HG02623 (cell line): ENCODE measurements around the gene SHB.

Experiments
- ATAC-seq: cut with Tn5 transposase; IDR thresholded peaks from one replicate; pipeline ENCODE4 v1.9.1; 2021; ENCODE audit warnings: moderate library complexity; ENCODE audit not compliant: unreplicated experiment

The SHB gene, protein sequence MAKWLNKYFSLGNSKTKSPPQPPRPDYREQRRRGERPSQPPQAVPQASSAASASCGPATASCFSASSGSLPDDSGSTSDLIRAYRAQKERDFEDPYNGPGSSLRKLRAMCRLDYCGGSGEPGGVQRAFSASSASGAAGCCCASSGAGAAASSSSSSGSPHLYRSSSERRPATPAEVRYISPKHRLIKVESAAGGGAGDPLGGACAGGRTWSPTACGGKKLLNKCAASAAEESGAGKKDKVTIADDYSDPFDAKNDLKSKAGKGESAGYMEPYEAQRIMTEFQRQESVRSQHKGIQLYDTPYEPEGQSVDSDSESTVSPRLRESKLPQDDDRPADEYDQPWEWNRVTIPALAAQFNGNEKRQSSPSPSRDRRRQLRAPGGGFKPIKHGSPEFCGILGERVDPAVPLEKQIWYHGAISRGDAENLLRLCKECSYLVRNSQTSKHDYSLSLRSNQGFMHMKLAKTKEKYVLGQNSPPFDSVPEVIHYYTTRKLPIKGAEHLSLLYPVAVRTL

DNA sequence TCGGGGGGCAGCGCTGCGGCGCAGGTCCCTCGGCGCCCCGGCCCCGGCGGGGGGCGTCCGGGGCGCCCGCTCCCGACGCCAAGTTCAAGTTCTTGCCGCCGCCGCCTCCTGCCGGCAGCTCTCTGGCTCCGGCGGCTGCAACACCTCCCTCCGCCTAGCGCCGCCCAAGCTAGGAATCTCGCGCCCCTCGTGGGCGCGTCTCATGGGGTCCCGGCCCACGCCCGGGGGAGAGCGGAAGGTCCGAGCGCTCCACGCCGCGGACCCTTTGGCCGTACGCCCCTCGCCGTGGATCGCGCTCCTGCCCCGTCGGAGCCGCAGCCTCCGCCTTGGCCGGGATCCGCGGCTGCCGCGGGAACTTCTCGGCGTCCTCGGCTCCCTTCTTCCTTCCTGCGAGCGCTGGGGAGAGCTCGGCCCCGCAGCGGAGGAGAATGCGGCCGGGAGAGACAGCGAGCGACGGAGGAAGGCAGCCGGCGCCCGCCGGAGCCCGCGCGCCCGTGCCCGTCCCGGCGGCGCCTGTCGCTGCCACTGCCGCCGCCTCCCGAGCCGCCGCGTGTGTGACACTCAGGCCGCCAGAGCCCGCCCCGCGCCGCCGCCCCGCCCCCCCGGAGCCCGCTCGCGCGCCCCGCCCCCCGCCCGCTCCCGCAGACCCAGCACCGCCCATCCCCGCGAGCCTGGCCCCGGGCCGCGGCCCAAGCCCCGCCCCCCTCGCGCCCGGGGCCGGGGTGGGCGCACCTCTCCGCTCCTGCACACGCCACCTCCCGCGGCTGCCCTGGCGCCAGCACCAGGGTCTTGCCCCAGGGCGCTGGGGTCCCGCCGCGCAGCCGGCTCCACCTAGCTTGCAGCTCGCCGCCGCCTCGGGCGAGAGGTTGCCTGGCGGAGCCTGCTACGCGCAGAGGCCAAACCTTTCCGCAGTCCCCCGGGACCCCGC lies at the start of gene SHB:
Gene SHB, minus strand, starts transcription at position 527 of the 928 bp plus-strand sequence. CDS start 582 bp downstream, outside the sequence.
- peak; percentile 35 for ATAC-seq

DNA sequence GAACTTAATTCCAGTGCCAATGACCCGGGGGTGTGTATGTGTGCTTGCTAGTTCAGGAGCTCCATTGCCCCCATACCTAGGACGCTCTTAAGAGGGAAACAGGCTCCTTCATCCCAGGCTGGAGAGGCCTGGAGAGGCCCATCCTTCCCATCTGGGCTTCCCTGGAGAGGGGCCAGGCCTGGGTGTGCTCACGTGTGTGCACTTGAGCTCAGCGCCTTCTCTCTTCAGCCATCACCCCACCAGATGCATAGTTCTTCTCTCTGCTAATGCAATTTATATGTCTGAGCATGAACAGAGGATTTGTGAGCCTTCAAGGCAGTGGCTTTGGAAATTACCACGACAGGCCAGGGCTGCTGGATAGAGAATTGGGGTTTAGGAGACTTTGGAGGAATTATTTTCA lies 48.6 kb upstream of the SHB start:
- no peak for ATAC-seq

DNA sequence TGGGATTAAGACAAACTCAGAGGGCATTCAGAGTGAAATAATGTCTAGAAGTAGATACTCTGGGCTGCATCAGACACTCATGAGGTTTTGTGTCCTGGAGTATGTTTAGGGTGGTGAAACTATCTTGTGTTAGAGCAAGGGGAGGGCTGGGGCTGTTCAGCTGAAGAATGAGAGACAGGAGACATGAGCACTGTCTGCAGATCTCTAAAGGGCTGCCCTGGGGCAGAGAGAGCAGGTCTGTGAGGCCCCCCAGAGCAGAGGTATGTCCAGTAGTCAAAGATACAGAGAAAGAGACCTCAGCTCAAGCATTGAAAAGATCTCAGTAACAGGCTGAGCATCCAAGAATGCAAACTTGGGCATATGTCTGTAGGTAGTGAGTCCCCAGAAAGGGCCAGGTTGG lies 45.9 kb upstream of the SHB start:
- no peak for ATAC-seq

DNA sequence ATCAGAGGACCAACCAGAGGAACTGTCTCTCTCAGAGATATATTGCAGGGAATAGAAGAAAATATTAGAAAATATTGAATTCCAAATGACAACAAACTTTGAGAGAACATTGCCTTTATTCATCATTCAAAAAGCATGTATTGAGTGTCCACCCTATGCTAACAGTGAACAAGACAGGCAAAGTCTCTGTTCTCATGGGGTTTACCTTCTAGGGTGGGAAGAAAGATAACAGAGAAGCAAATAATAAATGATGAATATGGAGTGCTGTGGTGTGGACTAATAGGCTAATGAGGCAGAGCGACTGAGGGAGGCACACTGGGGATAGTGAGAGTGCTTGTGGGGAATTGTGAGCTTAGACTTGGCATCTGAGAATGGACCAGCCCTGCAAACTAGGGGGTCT lies 43.4 kb upstream of the SHB start:
- no peak for ATAC-seq

DNA sequence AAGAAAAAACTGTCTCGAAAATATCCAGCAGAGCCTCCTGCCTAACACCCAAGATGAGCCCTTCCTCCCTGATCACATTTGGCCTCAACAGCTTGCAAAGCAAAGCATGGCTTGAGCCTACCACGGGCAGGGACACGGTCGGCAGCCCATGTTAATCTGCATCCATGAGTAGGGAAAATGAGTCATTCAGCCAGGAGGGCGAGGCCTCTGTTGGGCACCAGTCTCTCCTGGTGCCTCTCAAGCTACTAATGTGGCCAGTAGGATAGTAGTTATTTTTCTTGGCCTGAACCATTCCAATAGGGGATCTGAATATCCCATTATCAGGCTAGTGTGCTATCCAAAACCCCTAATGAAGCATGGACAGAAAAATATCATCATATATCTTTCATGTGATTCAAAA lies 43.0 kb upstream of the SHB start:
- no peak for ATAC-seq

DNA sequence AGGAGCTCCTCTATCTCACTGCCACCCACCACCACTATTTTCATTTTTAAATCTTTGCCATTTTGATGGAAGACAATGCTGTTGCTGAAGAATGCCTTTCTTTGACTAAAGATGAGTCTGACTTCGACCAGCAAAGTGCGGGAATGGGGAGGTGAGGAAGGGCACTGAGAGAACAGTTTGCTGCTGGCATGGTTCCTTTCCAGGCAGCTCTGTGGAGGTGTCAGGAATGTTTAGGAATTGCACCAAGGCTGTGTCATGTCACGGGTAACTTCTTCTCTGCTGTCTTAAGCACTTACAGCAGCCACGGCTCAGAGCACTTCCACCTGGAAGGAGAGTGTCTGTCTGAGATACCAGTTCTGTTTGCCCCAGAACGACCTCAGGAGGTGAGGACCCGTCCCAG lies 41.4 kb upstream of the SHB start:
- no peak for ATAC-seq

DNA sequence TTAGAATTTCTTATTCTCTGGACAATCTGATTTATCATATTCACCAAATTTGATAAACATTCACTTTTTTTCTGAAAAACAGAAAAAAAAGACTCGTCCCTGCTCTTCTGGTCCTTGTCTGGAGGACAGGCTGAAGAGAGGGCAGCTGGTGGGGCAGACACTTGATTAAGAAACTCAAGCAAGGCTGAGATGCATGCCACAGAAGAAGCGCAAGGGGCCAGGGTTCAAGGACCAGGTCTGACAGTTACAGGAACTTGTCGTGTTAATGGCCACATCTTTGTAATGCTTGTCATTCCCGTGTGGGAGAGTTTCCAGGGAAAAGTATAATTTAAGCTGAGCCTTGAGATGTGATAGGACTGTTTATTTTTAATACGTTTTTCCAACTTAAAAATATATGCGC lies 40.6 kb upstream of the SHB start:
- no peak for ATAC-seq

DNA sequence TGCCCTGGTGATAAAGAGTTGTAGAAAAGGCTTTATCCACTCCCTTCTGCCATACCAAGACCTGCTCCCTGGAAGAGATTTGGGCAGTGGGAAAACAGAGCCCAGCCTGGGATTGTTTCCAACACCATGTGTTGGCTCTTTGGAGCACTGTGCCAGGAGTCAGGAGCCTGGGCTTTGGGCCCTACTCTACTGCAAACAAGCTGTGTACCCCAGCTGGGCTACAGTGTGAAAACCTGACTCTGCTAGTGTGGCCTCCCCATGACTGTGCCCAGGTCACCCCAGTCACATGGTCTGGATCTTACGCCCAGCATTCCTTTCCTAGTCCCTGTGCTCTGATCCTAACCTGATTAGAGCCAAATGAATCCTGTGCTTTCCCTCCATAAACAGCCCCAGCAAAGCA lies 39.3 kb upstream of the SHB start:
- ATAC-seq, result no peak

DNA sequence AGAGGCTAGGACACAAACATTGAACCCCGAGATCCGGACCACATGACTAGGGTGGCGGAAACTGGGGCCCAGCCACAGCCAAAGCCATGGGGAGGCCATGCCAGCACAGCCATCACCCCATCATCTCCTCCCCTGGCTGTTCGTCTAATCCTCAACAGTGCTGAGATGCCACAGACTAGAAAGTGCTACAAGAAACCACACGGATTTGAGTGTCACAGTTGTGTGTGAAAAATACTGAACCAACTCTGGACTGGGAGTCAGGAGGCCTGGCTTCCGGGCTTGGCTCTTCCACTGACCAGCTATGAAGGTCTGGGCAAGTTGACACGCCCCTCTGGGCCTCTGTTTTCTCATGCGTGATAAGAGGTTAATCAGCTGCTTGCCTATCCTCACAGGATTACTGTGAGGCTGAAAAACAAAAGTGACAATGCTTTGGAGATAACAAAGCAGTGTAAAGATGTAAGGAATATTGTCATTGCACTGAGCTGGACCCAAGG lies 38.8 kb upstream of the SHB start:
- ATAC-seq, result no peak

DNA sequence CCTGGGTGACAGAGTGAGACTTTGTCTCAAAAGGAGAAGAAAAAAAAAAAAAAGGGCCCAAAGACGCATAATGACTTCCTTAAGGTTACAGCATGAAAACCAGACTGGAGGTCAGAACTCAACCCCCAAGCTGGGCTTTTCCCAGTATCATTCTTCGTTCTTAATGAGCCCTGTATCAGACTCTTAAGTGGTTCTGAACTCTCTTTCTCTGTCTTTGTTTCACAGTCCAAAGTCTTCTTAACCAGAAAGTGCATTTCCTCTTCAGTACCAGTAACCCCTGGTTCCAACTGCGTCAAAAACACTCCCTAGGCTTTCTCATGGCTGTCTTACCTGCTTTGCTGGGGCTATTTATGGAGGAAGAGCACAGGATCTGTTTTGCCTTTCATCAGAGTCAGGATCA lies 38.4 kb upstream of the SHB start:
- no peak for ATAC-seq

DNA sequence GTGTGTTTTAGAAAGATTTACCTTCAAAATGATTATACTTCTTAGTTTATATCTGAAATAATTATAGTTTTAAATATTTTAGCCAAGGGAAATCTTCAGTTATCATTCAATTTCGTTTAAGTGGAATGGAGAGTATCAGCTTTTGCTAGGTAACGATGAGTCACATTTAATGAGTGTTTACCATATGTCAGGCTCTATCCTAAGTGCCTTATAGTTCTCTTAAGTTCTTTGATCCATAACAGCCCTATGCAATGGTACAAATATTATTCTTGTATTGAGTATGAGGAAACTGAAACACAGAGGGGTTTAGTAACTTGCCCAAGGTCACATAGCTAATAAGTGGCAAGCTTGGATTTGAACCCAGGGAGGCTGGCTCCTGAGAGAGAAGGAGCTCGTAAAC lies 37.5 kb upstream of the SHB start:
- no peak for ATAC-seq

DNA sequence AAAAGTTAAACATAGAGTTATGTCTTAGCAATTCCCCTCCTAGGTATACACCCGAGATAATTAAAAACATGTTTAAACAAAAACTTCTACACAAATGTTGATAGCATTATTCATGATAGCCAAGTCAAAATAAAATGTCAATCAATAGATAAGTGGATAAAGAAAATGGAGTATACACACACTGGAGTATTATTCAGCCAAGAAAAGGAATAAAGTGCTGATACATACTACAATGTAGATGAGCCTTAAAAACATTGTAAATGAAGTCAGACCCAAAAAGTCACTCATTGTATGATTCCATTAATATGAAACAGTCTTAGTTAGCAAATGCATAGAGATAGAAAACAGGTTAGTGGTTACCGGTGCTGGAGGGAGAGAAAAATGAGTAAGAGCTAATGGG lies 34.3 kb upstream of the SHB start:
- ATAC-seq, result no peak

DNA sequence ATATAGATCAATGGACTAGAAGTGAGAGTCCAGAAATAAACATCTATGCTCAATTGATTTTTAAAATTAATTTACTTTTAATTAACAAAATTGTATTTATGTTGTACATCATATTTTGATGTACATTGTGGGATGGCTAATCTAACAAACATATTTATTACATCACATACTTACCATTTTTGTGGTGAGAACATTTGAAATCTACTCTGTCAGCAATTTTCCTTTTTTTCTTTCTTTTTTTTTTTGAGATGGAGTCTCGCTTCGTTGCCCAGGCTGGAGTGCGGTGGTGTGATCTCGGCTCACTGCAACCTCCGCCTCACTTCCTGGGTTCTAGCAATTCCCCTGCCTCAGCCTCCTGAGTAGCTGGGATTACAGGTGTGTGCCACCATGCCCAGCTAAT lies 32.4 kb upstream of the SHB start:
- ATAC-seq, result no peak

DNA sequence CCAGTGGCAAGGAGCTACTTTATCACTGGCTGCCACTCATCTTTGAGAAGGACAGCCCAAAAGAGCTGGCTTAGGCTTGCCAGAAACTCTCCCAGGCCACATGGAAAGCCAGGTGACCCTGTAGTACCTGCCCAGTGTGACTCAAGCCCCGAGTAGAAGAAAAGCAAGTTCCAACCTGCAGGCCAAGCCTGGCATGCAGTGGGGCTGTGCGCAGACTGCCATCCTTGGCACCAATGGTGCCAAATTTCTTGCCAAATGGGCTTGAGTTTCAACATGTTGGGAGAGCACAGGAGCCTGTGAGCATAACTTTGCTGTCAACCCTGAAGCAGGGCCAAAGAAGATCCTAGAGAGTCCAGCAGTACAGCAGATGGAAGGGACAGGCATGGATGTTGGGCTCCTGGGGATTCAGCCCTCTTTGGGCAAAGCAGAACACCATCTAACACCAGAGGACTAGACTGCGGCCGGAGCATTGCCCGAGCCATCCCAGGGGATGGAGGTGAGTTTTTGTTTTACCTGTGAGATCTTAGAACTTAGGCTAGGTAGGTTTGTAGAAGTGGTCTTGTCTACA lies 27.3 kb upstream of the SHB start:
- ATAC-seq, result no peak

DNA sequence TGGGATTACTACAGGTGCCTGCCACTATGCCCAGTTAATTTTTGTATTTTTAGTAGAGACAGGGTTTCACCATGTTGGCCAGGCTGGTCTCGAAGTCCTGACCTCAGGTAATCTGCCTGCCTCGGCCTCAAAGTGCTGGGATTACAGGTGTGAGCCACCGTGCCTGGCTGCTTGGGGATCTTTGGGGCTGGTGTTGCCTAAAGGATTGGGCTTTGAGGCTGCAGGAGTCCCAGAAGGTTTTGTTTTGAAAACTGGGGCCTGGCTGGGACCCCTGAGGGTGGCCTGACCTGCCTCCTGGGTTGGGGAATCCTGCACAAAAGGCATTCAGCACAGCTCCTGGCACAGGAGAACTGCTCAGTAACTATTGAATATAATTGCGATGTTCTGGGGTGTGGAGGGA lies 25.1 kb upstream of the SHB start:
- ATAC-seq, result no peak

DNA sequence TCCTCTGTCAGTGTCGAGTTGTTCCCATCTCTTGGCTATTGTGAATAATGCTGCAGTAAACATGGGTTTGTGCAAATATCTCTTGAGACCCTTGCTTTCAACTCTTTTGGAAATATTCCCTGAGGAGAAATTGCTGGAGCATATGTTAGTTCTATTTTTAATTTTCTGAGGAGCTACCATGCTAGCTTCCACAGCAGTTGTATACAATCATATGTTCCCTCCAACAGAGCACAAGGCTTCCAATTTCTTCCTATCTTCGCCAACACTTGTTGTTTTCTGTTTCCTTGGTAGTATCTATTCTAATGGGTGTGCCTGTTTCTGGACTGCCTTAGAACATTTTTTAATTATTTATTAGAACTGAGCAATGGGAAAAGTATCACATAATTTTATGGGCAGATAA lies 23.6 kb upstream of the SHB start:
- no peak for ATAC-seq

DNA sequence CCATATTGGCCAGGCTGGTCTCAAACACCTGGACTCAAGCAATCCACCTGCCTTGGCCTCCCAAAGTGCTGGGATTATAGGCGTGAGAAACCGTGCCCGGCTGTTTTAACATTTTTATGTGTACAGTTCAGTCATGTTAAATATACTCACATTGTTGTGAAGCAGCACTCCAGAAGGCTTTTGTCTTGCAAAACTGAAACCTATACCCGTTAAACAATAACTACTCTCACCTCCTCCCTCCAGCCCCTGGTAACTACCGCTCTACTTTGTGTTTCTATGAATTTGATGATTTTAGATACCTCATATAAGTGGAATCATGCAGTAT lies 23.1 kb upstream of the SHB start:
- ATAC-seq, result no peak

DNA sequence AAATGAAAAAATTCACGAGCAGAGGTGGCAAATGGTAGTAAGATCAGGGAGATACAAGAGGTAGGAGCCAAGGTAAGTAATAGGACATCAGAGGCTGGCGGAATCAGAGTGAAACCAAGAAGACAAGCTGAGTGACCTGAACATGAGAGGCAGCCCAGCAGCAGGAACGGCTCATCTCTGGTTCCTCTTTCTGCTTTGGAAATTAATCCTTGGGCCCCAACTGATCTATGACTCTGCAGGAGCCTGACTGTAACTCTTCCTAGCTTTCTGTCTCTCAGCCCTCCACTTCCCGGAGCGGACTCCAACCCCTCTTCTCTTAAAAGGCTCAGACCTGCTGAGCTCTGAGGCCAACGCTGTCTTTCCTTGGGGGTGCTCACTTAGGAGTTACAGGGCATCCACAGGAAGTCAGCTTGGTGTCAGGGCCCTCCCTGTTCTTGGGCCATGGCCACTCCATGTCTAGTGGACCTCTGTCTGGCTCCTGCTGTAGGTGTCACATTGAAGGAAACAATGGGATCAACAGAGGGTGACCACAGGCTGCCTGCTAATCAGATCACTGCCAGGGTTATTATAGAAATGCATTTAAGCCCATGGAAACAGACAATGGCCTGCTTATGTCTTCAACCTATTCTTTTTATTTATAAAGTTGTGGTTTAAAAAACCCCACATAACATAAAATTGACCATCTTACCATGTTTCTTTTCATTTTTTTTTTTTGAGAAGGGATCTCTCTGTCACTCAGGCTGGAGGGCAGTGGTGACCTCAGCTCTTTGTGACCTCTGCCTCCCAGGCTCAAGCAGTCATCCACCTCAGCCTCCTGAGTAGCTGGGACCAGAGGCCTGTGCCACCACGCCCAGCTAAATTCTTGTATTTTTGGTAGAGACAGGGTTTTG lies 22.5 kb upstream of the SHB start:
- ATAC-seq, result peak; percentile 60

DNA sequence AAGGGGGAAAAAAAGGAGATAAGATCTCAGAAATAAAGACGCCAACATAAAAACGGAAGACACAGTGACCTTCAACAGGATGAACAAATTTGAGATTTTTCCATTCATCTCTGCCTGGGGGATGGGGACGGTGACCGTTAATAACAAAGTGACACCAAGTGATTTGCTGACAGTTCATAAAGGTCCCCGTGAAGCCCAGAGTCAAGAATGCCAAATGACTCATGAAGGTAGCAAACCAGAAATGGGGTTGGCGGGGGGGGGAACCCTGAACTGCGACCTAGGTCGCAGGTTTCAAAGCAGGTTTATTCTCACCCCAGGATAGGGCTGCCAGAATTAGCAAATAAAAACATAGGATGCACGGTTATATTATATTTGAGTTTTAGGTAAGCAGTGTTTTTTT lies 21.1 kb upstream of the SHB start:
- no peak for ATAC-seq

DNA sequence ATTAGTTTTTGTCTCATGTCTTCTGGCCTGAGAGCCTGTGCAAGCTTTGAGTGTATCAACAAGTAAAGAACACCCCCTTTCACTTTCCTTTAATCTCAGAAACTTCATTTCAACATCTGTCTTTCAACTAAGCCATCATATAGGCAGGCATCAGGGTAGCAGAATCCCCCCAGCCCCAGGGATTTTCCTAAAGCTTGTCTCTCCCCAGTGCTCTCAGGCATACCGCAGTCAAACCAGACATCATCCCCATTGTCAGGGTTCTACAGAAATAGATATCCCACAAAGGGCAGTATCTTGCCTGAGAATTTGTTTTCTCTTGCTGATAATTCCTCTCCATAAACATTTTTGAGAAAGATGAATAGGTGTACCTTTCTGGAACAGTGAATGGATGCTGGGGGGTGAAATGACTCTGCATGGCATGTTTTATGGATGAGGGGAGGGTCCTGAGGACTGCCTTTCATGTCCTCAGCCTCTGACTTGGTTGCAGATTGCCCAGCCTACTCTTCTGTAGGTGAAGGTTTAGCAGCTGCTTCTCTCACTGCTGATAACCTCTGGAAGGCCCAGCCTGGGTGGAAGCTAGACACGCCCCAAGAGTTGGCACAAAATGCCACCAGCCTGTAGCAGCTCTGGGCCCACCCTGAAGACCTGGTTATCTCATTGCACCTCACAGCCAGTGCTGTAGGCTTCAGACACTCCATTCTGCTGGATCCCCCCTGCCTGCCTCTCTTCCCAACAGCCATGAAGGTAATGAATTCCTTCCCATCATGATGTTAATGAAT lies 20.5 kb upstream of the SHB start:
- no peak for ATAC-seq
